Measurements from ENCODE around the gene PLEKHA1.

DNA sequence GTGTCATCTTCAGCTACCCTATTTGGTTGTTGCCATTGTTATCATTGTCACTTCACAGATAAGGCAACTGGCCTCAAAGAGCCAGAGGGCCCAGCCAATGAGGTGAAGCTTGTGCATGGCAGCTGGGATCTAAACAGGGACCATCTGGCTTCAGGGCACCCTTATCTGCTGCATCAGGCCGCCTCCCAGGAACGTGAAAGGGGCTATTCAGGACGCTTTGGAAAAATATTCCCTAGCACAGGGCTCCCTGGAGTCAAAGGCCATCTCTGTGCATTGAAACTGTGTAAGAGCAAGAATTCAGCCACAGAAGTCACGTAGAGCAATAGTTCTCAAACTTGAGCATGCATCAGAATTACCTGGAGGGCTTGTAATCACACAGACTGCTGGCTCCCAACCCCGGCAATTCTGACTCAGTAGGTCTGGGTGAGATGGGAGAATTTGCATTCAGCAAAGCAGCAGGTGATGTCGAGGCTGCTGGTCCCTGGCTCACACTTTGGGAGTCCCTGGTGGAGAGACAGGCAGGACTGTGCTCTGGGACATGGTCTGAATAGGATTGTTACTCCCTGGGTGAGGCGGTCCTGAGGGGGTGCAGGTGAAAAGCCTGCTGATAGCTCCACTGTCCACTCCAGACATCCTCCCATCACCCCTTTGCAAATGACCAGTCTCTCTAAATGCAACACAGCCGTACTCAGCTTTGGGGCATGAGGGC, 21.5 kb upstream of the PLEKHA1 start:
- TF ChIP-seq, protein P1, sequence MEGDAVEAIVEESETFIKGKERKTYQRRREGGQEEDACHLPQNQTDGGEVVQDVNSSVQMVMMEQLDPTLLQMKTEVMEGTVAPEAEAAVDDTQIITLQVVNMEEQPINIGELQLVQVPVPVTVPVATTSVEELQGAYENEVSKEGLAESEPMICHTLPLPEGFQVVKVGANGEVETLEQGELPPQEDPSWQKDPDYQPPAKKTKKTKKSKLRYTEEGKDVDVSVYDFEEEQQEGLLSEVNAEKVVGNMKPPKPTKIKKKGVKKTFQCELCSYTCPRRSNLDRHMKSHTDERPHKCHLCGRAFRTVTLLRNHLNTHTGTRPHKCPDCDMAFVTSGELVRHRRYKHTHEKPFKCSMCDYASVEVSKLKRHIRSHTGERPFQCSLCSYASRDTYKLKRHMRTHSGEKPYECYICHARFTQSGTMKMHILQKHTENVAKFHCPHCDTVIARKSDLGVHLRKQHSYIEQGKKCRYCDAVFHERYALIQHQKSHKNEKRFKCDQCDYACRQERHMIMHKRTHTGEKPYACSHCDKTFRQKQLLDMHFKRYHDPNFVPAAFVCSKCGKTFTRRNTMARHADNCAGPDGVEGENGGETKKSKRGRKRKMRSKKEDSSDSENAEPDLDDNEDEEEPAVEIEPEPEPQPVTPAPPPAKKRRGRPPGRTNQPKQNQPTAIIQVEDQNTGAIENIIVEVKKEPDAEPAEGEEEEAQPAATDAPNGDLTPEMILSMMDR (IDR thresholded peaks at IDR 0.05), result no peak
- TF ChIP-seq YY1 (IDR thresholded peaks at IDR 0.05; ENCODE audit: low read depth) (no peak), FOXM1 (IDR thresholded peaks at IDR 0.05; ENCODE audit: low read depth) (no peak), NRF1 (IDR thresholded peaks at IDR 0.05; ENCODE audit: low read depth, low read length) (no peak), MXI1 (IDR thresholded peaks at IDR 0.05; ENCODE audit: low read depth, low read length) (no peak), EZH2phosphoT487 (IDR thresholded peaks at IDR 0.05; ENCODE audit: borderline replicate concordance, low read depth) (no peak), GABPA (IDR thresholded peaks at IDR 0.05; ENCODE audit: low read depth) (no peak), MEF2A (IDR thresholded peaks at IDR 0.05; ENCODE audit: borderline replicate concordance, low read depth) (no peak), TCF12 (IDR thresholded peaks at IDR 0.05) (no peak), RFX5 (IDR thresholded peaks at IDR 0.05; ENCODE audit: low read length) (no peak), GATA2 (CRISPR knock-in tag; IDR thresholded peaks at IDR 0.05) (no peak)
- TF ChIP-seq, protein P2, sequence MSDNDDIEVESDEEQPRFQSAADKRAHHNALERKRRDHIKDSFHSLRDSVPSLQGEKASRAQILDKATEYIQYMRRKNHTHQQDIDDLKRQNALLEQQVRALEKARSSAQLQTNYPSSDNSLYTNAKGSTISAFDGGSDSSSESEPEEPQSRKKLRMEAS (IDR thresholded peaks at IDR 0.05; ENCODE audit: low read depth), result no peak
- TF ChIP-seq, protein P3, sequence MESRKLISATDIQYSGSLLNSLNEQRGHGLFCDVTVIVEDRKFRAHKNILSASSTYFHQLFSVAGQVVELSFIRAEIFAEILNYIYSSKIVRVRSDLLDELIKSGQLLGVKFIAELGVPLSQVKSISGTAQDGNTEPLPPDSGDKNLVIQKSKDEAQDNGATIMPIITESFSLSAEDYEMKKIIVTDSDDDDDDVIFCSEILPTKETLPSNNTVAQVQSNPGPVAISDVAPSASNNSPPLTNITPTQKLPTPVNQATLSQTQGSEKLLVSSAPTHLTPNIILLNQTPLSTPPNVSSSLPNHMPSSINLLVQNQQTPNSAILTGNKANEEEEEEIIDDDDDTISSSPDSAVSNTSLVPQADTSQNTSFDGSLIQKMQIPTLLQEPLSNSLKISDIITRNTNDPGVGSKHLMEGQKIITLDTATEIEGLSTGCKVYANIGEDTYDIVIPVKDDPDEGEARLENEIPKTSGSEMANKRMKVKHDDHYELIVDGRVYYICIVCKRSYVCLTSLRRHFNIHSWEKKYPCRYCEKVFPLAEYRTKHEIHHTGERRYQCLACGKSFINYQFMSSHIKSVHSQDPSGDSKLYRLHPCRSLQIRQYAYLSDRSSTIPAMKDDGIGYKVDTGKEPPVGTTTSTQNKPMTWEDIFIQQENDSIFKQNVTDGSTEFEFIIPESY (IDR thresholded peaks at IDR 0.05; ENCODE audit: borderline replicate concordance, low read depth), result no peak
